A172 (cell line): ENCODE measurements around the gene GPRC5D. TPM values are rescaled to one million over a fixed set of nuclear protein-coding genes. Genes with fewer than 3 reads are reported as not detected.

Experiments
- DNase-seq: peaks from one replicate; pipeline ENCODE4 v3.0.0-alpha.2; 2015; ENCODE audit warnings: low spot score
- total RNA-seq: library from RNA; depleted of rRNA; stranded (reverse); fragments of >200 nt; shearing (Covaris generic); gene quantifications from 2 replicates; pipeline ENCODE4 v1.2.3, GENCODE V29; 2014

GPRC5D gene
- total RNA-seq, 1 experiment from 2014 or later = not detected

DNA sequence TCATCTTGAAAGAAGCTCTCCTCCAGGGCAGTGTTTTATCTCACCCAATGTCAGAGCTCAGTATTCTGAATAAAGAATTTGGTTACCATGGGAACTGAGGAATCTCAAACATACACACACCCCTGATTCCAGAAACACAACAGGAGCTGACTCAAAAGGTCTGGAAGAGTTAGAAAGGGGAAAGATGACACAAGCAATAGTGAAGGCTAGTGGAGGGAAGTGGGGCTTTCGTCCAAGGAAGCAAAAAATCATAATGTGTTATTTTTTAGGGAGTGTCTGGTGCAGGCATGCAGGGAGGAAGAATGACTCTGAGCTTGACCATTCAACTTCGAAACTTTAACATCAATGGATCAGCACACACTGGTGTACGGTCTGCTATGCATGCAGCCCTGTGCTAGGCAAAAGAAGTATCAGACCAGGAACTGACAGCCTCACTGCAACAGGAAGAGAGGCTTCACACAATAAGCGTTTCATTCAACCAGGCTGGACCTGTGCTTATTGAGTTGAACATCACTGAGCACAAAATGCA is 27.8 kb upstream of the GPRC5D start:
- peak; percentile 67 for DNase-seq

GRCh38 chr12:12979126-12979525 is 27.2 kb upstream of the GPRC5D start:
- DNase-seq = no peak

DNA sequence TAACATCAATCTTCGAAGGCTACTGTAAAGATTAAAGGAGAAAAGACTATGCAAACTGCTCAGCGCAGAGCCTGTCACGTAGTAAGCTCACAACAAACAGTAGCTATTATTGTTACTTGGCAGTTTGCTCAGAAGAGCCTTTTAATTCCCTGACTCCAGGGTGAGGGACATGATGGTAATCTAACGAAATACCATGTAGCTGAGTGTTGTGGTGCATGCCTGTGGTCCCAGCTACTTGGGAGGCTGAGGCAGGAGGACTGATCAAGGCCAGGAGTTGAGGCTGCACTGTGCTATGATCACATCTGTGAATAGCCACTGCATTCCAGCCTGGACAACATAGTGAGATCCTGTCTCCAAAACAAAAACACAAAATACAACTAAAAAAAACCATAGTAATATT is 25.3 kb upstream of the GPRC5D start:
- no peak for DNase-seq

GRCh38 chr12:12976366-12976765 is 24.4 kb upstream of the GPRC5D start:
- DNase-seq = peak; percentile 77

DNA sequence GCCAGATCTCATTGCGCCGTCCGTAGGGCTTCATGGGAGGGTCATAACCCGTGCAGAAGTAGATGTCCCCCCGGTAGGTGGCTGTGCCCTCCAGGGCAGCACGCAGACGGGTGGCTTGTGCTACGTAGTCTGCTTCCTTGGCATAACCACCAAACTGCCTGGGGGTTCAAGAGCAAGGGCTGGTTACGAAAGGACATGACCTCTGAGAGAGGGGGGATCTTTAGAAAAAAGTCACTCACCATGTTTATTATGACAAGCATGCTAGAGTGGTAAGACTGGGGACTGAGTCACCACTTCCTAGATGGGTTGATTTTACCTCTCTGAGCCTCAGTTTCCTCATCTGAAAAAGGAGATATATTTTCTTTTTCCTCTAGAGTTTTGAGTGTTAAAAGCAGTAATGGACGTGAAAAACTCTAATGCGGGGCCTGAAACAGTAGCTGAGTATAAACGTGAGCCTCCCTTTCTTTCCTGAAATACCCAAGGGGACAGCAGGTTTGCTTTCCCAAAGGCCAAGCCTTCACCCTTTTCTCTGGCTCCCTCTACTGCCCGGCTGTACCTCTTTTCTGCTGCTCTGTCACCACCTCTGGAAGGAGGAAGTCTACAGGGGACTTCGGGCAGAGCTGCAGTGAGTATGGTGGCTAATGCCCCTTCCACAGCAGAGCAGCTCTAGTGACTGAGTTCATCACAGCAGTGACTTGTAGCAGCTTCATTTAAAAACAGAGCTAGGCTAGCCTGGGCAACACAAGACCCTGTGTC is 23.5 kb upstream of the GPRC5D start:
- DNase-seq = peak; percentile 60

DNA sequence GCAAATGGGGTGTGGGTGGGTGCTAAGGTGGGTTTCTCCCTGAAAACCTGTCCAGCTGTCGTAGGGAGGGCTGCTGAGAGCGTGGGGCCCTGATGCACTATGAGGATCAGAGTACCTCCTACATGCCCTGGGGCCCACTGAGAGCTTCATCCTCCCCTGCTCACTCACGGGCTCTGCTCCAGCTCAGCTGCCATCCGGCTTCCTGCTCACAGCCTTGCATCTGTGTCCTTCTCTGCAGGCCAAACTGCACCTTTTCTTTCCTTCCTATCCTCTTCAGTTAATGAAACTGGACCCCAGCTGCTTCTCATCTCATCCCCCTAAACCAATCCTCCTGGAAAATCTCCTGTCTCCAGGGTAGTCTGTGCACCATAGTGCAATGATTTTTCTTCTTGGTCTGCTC is 22.2 kb upstream of the GPRC5D start:
- DNase-seq = no peak

- DNase-seq = no peak
These were observed 21.0 kb upstream of the GPRC5D start for GRCh38 chr12:12973019-12973418.

- no peak for DNase-seq
These were observed 13.9 kb upstream of the GPRC5D start for GRCh38 chr12:12965836-12966235.

GRCh38 chr12:12964255-12964654 is 12.3 kb upstream of the GPRC5D start:
- DNase-seq = no peak

GRCh38 chr12:12960639-12961209 is 8.8 kb upstream of the GPRC5D start:
- no peak for DNase-seq

DNA sequence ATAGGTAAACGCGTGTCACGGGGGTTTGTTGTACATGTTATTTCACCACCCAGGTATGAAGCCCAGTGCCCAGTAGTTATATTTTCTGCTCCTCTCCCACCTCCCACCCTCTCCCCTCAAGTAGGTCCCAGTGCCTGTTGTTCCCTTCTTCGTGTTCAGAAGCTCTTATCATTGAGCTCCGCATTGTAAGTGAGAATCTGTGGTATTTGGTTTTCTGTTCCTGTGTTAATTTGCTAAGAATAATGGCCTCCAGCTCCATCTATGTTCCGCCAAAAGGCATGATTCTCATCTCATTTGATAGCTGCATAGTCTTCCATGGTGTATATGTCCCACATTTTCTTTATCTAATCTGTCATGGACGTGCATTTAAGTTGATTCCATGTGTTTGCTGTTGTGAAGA is 6.9 kb upstream of the GPRC5D start:
- DNase-seq = no peak

DNA sequence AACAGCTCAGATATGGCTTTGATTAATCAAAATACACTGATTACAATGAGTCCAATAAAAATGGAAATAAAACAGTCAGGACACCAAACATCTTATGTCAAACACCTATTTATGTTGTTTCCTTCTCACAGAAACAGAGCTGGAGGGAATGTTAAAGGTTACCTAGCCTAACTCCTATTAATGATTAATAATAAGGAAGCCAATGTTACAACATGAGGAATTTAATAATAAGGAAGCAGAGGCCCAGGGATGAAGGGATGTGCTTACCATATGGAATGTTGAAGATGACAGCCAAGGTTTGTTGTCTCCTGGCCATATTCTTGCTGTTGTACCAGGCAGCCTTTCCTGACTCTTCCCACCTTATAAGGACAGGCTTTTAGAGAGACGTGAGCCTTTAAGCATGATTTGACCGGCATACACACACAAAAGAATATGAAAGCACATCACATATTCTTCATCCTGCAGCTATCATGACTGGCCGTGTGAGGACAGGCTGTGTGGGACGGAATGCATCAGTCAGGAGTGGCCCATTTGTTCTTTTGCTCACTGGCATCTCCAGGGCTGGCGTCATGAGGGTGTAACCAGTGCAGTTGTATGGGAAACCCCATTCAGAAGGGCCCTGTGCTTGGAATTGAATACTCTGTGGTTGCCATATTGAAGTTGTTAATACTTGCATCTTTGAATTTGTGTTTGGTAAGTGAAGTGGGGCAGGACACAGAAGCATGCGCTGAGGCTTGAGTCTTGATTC is 3.1 kb upstream of the GPRC5D start:
- DNase-seq = no peak

DNA sequence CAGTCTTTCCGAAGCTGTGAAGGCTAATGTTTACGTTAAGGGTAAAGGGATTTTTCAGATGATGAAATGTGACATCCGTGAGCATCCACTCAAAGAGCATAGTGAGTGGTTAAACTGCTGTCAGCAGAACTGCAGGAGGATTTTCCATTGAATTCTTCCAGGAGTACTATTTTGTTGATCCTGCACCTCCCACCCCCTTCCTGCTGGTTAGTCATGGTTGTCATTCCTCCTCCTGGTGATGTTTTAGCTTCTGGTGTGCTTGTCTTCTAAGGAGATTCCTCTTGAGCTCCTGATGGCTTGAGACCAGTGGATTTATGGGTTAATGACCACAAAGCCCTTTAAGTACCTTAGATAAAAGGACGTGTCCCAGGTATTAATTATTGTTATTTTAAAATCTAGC is 2.4 kb upstream of the GPRC5D start:
- DNase-seq = no peak

DNA sequence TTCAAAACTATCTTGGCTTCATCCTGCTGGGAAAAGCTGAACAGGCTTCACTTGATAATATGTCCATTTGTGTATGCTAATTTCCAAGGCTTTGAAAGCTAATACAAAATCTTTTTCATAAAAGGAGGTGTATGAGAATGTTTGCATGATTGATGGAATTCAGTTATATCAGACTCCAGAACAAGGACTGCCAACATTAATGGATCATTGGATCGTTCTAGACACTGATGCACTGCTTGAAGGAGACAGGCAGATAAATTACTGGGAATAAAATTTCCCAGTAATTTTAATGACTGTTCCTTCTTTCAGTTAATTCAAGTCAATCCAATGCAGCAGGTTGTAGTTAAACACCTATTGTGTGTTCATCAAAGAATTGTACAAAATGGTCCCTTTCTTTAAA is 466 bp downstream of the GPRC5D start:
- no peak for DNase-seq

GRCh38 chr12:12947902-12948301 is 4.1 kb downstream of the GPRC5D start:
- no peak for DNase-seq

DNA sequence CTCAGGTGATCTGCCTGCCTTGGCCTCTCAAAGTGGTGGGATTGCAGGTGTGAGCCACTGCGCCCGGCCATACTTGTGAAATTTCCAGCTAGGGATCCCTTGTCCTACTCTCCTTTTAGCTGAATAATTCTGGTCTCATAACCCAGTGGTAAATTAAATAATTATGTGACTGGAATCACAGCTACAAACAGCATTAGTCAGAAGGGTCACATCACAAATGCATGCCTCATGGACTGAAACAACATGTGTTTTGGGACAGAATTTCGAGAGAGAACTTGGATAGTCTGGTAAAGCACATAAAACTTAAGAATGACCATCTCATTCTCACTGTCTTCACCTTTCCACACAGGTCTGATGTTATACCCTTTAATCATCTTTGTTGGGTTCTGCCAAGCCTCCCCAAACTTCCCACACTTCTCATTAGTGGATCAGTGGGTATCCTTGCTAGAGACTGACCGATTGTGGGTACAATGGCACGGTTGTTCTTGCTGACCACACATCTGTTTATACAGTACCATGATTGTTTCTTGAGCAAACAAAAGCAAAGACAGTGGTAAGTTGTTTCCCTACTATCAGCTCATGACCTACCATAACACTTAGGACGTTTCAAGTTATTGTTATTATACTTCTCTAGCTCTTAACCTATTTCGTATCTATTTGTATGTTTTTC is 5.1 kb downstream of the GPRC5D start:
- no peak for DNase-seq

- no peak for DNase-seq
These were observed 6.4 kb downstream of the GPRC5D start for GRCh38 chr12:12945591-12945990.

DNA sequence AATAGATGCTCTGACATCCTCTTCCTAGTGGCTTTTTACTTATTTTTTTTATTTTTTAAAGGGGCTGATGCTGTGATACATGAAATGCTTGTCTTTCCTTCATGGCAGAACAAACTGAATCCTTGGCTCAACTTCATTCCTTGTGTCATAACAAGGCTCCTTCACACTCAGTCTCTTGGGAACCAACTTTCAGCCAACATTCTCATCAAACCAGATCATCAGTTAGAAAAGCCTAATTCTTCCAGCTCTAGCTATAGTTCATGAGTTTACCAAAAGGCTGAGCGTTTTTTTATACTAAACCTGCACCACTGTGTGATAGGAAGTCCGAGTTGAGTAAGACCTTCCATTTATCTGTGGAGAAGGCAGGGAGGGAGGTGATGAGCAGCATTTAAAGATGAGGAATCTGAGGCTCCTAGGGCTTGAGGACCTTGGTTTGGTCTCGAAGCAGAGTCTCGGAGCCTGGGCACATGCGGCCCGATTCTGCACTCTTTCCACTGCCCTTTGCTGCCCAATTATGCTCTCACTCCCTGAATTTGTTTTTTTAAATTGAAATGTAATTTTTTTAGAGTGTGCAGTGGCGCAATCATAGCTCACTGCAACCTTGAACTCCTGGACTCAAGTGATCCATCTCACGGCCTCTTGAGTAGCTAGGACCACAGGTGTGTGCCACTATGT is 8.2 kb downstream of the GPRC5D start:
- no peak for DNase-seq

- no peak for DNase-seq
These were observed 10.3 kb downstream of the GPRC5D start for GRCh38 chr12:12941450-12942350.

GRCh38 chr12:12939888-12940287 is 12.1 kb downstream of the GPRC5D start:
- no peak for DNase-seq

DNA sequence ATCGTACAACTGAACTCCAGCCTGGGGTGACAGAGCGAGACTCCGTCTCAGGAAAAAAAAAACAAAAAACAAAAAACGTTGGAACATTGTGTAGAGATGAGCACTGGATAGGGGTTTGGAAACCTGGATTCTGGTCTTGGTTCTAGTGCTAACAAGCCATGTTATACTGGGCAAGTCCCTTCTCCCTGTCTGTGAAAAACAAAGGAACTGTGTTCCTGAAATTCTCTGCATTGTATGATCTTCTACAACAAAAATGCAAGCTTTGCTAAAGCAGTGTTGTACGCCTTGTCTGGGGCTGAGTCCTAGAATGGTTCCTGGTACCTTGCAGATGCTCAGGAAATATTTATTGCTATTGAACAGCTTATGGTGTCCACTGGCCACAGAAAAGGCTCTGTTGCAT is 13.4 kb downstream of the GPRC5D start:
- DNase-seq = no peak
